Fibroblast of lung (primary cell): ENCODE data around the gene FANK1. TPM values are rescaled to one million over a fixed set of nuclear protein-coding genes. Genes with fewer than 3 reads are reported as not detected.

Experiments used
- DNase-seq, 2 donors: peaks; one replicate each; pipeline versions ENCODE4 v3.0.0 to v3.0.0-alpha.2; 2010; ENCODE audit warnings: low read depth in 2 of 2
- H2AFZ ChIP-seq: 2 replicates; pipeline ENCODE4 v1.5.1; 2012; ENCODE audit warnings: low read length, control low read depth, inconsistent platforms
- H3K27ac ChIP-seq: 2 replicates; pipeline ENCODE4 v1.5.1; 2011; ENCODE audit warnings: low read length, control low read depth; ENCODE audit not compliant: insufficient read depth
- H3K27me3 ChIP-seq: 2 replicates; pipeline ENCODE4 v1.5.1; 2011; ENCODE audit warnings: mild to moderate bottlenecking, low read length; ENCODE audit not compliant: control insufficient read depth, insufficient read depth
- H3K36me3 ChIP-seq: 2 replicates; pipeline ENCODE4 v1.5.1; 2011; ENCODE audit warnings: low read length; ENCODE audit not compliant: control insufficient read depth, insufficient read depth
- H3K4me1 ChIP-seq: 2 replicates; pipeline ENCODE4 v1.5.1; 2011; ENCODE audit warnings: low read length; ENCODE audit not compliant: control insufficient read depth, insufficient read depth; ENCODE audit errors: extremely low read depth
- H3K4me2 ChIP-seq: 2 replicates; pipeline ENCODE4 v1.5.1; 2011; ENCODE audit warnings: low read length, control low read depth; ENCODE audit not compliant: insufficient read depth; ENCODE audit errors: extremely low read depth
- H3K4me3 ChIP-seq, 4 experiments: fragments of 200-600 bp in 1 of 4; sonication (generic) in 1 of 4; replicated peaks in 1 of 4; 2 replicates each; pipeline ENCODE4 v1.5.1; 2011 to 2016; ENCODE audit warnings: low read length in 4 of 4, low read depth in 3 of 4, mild to moderate bottlenecking in 3 of 4, control low read depth in 2 of 4, inconsistent platforms in 1 of 4, mixed read lengths in 1 of 4; ENCODE audit not compliant: insufficient read depth in 1 of 4; ENCODE audit errors: control extremely low read depth in 1 of 4
- H3K79me2 ChIP-seq: 2 replicates; pipeline ENCODE4 v1.5.1; 2012; ENCODE audit warnings: mild to moderate bottlenecking, low read length, inconsistent platforms; ENCODE audit not compliant: control insufficient read depth, insufficient read depth
- H3K9ac ChIP-seq: 2 replicates; pipeline ENCODE4 v1.5.1; 2011; ENCODE audit warnings: mild to moderate bottlenecking, low read length, control low read depth; ENCODE audit not compliant: insufficient read depth
- H3K9me3 ChIP-seq: 2 replicates; pipeline ENCODE4 v1.5.1; 2012; ENCODE audit warnings: low read depth, low read length; ENCODE audit not compliant: control insufficient read depth, insufficient read depth
- H4K20me1 ChIP-seq: 2 replicates; pipeline ENCODE4 v1.5.1; 2011; ENCODE audit warnings: low read length; ENCODE audit not compliant: control insufficient read depth, insufficient read depth; ENCODE audit errors: extremely low read depth
- EZH2 ChIP-seq: IDR thresholded peaks from 2 replicates; pipeline ENCODE4 v1.5.1; 2012; ENCODE audit warnings: low read length, control low read depth, mild to moderate bottlenecking; ENCODE audit errors: missing control alignments
- polyA plus RNA-seq, 2 donors: library from polyadenylated mRNA; depleted of rRNA in 1 of 2; stranded (reverse) in 1 of 2; unstranded in 1 of 2; fragments of >200 nt; gene quantifications; 2 replicates each; pipeline ENCODE4 v1.2.1, GENCODE V29; 2011 to 2012; ENCODE audit warnings: missing spikeins in 1 of 2
- total RNA-seq: library from RNA; depleted of rRNA; stranded (reverse); fragments of >200 nt; gene quantifications from 2 replicates; pipeline ENCODE4 v1.2.1, GENCODE V29; 2014
- TF ChIP-seq, protein P1 (sequence below), 2 donors: IDR thresholded peaks in 1 of 2; conservative IDR thresholded peaks in 1 of 2; 1 replicate in 1 of 2; 2 replicates in 1 of 2; pipeline ENCODE4 v1.5.1; 2011 to 2012; ENCODE audit warnings: low read length in 2 of 2, control low read depth in 1 of 2, inconsistent platforms in 1 of 2, low read depth in 1 of 2, mild to moderate bottlenecking in 1 of 2

FANK1 gene
- total and polyA plus RNA-seq, 2 donors (not counting 1 experiment from before 2014, with no cell fraction given), result 0.83 to 4.4 TPM

DNA sequence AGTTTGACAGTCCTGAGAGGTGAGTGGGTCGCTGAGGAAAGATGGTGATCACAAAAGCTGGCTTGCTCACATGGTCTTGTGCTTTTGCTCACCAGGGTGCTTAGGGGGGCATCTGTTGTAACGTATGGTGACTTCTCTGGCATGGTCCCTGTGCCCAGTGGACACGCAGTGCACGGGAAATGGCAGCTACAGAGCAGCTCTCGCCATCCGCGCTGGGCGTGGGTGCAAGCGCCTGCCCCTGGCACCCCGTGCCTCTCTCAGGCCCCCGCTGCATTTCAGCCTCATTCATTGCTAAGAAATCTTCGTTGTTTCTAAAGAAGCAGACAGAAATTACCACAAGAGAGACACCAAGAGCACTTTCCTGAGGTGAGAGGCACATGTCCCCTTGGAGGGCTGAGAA is 101.2 kb downstream of the FANK1 start:
- no peaks in the 10 kb centered on the region for H3K4me1 ChIP-seq
- no peaks in the 10 kb centered on the region for H3K27me3 ChIP-seq
- no peaks in the 10 kb centered on the region for H4K20me1 ChIP-seq
- no peak overlapping the region for H3K4me2 ChIP-seq
- no peak overlapping the region for H3K4me3 ChIP-seq
- H2AFZ ChIP-seq, result no peak overlapping the region
- no peak overlapping the region for H3K27ac ChIP-seq
- no peaks in the 10 kb centered on the region for H3K36me3 ChIP-seq
- no peak for DNase-seq
- no peaks in the 10 kb centered on the region for H3K79me2 ChIP-seq
- H3K9me3 ChIP-seq, result no peaks in the 10 kb centered on the region
- no peak for TF ChIP-seq EZH2
- TF ChIP-seq, protein P1, sequence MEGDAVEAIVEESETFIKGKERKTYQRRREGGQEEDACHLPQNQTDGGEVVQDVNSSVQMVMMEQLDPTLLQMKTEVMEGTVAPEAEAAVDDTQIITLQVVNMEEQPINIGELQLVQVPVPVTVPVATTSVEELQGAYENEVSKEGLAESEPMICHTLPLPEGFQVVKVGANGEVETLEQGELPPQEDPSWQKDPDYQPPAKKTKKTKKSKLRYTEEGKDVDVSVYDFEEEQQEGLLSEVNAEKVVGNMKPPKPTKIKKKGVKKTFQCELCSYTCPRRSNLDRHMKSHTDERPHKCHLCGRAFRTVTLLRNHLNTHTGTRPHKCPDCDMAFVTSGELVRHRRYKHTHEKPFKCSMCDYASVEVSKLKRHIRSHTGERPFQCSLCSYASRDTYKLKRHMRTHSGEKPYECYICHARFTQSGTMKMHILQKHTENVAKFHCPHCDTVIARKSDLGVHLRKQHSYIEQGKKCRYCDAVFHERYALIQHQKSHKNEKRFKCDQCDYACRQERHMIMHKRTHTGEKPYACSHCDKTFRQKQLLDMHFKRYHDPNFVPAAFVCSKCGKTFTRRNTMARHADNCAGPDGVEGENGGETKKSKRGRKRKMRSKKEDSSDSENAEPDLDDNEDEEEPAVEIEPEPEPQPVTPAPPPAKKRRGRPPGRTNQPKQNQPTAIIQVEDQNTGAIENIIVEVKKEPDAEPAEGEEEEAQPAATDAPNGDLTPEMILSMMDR (conservative IDR thresholded peaks at IDR 0.05 in 1 of 2, IDR thresholded peaks at IDR 0.05 in 1 of 2; ENCODE audit: low read depth in 1 of 2, low read length in 2 of 2), result no peak
- H3K9ac ChIP-seq, result no peak overlapping the region

- Histone ChIP-seq H3K4me3 (no peak overlapping the region), H3K27me3 (no peaks in the 10 kb centered on the region), H3K4me1 (no peaks in the 10 kb centered on the region), H3K9ac (no peak overlapping the region), H3K4me2 (no peak overlapping the region), H4K20me1 (no peaks in the 10 kb centered on the region), H3K9me3 (no peaks in the 10 kb centered on the region), H3K36me3 (no peaks in the 10 kb centered on the region), H3K27ac (no peak overlapping the region), H3K79me2 (no peaks in the 10 kb centered on the region), H2AFZ (no peak overlapping the region)
- TF ChIP-seq EZH2, result no peak
- TF ChIP-seq, protein P1 (conservative IDR thresholded peaks at IDR 0.05 in 1 of 2, IDR thresholded peaks at IDR 0.05 in 1 of 2; ENCODE audit: low read depth in 1 of 2, low read length in 2 of 2), result no peak
- DNase-seq, result no peak
Observed at GRCh38 chr10:125999694-126000093, 103.3 kb downstream of the FANK1 start.

- TF ChIP-seq EZH2, result no peak
- TF ChIP-seq, protein P1 (conservative IDR thresholded peaks at IDR 0.05 in 1 of 2, IDR thresholded peaks at IDR 0.05 in 1 of 2; ENCODE audit: low read depth in 1 of 2, low read length in 2 of 2), result no peak
- Histone ChIP-seq H3K4me1 (no peaks in the 10 kb centered on the region), H3K9ac (no peak overlapping the region), H3K4me2 (no peak overlapping the region), H3K27ac (no peak overlapping the region), H3K79me2 (no peaks in the 10 kb centered on the region), H2AFZ (no peak overlapping the region), H3K9me3 (no peaks in the 10 kb centered on the region), H3K4me3 (no peak overlapping the region), H3K27me3 (no peaks in the 10 kb centered on the region), H3K36me3 (no peaks in the 10 kb centered on the region), H4K20me1 (no peaks in the 10 kb centered on the region)
- DNase-seq, result peak in 1 of 2 donors; percentile 29
Observed at GRCh38 chr10:126001576-126001975, 105.2 kb downstream of the FANK1 start.
